ENCODE measurements around the gene PARVB.
"Not testable (repeated sequence)": the region's sequence is repeated elsewhere in the genome, so short reads cannot be mapped to it uniquely, and the experiment has no call there.

The PARVB gene

DNA sequence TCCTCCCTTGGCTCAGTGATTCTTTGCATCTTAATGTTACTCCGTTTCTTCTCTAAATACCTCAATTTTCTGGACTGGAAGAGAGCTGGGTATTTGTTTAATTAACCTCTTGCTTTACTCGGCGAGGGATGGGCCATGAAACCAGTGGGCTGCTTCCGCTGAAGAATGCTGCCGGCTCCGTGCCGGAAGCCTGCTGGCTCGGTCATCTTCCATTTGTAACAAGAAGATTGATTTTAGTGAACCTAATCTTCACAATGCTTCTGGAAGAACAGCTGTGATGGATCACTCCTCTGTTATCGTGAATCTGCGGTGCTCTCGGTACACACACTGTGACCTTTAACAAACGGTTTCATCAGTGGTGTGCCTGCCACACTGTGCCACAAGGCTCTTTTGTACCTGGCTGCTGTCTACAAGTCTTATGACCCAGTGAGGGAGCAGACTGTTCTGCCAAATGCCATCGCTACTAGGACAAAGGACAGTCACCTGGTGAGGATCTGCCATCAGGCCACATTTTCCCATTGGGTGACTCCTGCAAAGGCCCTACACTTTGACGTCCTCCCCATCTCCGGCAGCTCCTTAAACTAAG lies 25.3 kb upstream of the PARVB start:
- DNase-seq (ENCODE audit: low spot score), result no peak

DNA sequence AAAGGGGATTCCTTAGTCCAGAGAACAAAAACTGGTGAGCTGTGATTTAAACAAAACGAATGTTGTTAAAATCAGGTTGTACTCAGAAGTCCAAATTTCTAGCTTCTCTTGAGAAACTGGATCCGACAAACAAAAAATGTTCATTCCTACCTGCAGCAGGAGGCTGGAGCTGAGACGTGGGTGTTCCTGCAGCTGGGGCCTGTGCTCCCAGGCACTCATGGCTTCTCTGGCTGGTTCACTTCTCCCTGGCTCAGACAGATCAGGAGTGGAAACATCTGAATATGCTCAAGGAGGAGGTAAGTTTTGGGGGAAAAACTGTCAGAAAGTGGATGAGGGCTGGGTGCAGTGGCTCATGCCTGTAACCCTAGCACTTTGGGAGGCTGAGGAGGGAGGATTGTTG lies 24.7 kb upstream of the PARVB start:
- DNase-seq (ENCODE audit: low spot score), result no peak

GRCh38 chr22:44000123-44000522 lies 24.0 kb upstream of the PARVB start:
- no peak for DNase-seq (ENCODE audit: low spot score)

GRCh38 chr22:44001521-44001920 lies 22.6 kb upstream of the PARVB start:
- DNase-seq (ENCODE audit: low spot score), result no peak

DNA sequence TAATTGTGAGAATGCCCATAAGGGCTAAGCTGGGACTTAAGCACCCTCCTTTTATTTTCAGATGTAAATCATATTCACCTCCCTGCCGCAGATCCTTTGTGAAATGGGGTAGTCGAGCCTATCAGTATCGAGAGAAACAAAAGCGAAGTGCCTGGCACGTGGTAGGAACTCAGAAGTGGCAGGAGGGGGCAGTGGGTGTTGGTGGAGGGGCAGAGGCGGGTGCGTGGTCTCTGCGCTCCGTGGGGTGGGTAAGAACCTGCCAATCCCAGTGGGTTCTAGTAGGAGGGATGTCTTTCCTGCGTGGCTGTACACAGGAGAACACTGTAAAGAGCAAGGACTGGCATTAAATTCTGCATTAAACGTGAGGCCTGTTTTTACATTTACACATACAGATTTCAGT lies 21.8 kb upstream of the PARVB start:
- no peak for DNase-seq (ENCODE audit: low spot score)

DNA sequence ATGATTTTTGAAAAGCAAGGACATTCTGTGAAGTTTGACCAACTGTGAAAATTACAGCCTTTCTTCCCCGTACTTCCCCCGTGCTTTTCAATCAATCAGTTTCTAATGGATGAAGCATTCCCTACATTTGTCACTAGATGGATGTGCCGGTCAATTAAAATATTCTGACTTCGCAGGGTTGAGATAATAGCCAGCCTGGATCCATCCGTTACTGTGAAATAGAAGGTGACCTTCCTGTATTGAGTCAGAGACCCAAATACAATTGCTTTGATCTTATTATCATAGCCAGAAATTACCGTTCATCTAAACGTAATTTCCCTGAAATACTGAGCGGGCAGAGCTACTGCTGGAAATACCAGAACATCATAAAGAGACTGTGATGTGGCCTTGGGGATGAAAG lies 21.1 kb upstream of the PARVB start:
- no peak for DNase-seq (ENCODE audit: low spot score)

DNA sequence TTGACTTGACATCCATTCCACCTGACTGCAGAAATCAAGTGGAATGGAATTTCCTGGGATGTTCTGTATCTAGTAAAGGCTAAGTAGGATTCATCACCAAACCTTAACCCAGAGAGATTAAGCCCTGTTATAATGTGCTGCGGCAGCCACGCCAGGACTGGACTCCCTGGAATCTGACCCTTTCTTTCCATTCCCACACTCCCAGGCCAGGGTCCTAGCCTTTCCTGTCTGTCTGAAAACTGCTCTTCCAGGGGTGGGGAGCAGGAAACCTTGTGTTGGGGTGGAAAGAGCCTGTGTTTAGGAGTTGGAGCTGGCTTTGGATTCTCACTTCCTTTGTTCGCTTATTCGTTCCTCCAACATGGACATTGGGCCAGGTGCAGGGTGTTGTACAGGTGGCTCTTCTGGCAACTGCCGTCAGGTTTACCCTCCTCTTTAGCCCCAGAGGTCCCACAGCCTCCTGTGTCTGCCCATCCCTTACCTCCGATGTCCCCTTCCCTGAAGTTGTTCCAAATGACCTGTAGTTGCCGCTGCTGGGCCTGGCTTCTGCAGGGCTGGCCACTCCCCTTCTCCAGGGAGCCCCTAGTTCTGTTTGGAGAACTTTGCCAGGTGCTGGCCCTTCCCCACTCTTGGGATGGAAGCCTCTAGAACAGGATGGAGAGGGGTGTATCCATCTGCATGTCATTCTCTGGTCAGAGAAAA lies 20.5 kb upstream of the PARVB start:
- DNase-seq (ENCODE audit: low spot score), result no peak

DNA sequence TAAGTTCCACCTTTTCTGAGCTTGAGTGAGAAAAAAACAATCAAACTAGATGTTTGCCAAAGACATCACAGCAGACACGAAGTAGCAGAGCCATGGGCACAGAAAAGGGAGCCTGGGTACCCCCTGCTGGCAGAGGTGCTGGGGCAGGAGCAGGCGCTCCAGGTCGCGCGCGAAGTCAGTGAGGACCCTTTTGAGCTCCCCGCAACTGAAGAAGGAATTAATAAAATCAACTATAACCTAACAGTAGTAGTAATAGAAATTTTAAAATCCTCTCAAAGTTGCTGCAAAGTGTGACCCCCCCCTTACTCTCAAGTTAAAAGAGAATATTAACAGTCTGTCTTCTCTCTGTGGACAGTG lies 20.0 kb upstream of the PARVB start:
- DNase-seq (ENCODE audit: low spot score), result no peak

- no peak for DNase-seq (ENCODE audit: low spot score)
Observed at GRCh38 chr22:44005524-44005923, 18.6 kb upstream of the PARVB start.

DNA sequence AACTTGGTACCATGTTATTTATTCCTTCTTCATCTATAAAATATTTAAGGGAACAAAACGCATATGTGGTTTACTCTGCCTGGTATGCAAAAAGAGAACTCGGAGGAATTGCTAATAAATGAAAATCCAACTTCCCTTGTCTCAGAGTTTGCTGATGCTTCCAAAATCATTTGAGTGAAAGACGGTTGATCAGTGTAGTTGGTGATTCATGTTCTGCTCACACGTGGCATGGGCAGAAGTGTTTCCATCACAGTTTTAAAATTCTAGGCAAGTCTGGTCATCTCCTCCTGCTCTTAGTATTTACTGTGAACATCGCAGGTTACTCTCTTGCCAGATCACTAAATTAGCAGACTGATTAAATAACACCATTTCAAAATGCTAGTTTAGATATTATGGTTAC lies 11.9 kb upstream of the PARVB start:
- no peak for DNase-seq (ENCODE audit: low spot score)

DNA sequence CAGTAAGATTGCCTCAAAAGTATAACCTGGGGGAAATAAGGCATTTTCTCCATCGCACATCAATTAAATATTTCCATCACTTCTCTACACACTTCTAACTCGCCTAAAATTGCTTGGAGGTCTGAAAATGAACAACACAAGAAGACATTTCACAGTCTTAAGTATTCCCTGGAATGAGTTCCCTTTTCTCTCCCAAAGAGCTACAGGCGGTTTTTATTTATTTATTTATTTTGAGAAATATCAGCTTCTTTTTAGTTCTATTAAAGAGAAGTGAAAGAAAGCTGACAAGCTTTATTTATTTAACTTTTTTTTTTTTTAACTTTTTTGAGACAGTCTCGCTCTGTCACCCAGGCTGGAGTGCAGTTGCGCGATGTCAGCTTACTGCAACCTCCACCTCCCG lies 11.5 kb upstream of the PARVB start:
- no peak for DNase-seq (ENCODE audit: low spot score)

- DNase-seq (ENCODE audit: low spot score), result no peak
Observed at GRCh38 chr22:44014241-44014640, 9.9 kb upstream of the PARVB start.

GRCh38 chr22:44016586-44016985 lies 7.5 kb upstream of the PARVB start:
- not testable (repeated sequence) for DNase-seq (ENCODE audit: low spot score)

DNA sequence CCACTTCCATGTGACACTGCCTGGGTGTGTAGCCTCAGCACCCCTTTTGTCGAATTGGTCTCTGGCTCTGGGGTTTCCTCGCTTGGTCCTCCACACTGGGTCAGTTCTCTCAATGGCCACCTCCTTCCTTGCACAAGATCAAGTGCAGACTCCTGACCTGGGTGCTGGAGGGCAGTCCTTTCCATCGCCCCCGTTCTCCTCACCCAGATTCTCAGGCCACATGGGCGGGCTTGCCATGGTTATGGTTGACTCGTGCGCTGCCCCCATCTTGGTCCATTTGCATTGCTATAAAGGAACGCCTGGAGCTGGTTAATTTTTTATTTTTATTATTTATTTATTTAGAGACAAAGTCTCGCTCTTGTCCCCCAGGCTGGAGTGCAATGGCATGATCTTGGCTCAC lies 5.5 kb upstream of the PARVB start:
- no peak for DNase-seq (ENCODE audit: low spot score)

GRCh38 chr22:44019416-44019815 lies 4.7 kb upstream of the PARVB start:
- no peak for DNase-seq (ENCODE audit: low spot score)

- DNase-seq (ENCODE audit: low spot score), result no peak
Observed at GRCh38 chr22:44019846-44020245, 4.3 kb upstream of the PARVB start.

- DNase-seq (ENCODE audit: low spot score), result no peak
Observed at GRCh38 chr22:44020981-44021380, 3.1 kb upstream of the PARVB start.

DNA sequence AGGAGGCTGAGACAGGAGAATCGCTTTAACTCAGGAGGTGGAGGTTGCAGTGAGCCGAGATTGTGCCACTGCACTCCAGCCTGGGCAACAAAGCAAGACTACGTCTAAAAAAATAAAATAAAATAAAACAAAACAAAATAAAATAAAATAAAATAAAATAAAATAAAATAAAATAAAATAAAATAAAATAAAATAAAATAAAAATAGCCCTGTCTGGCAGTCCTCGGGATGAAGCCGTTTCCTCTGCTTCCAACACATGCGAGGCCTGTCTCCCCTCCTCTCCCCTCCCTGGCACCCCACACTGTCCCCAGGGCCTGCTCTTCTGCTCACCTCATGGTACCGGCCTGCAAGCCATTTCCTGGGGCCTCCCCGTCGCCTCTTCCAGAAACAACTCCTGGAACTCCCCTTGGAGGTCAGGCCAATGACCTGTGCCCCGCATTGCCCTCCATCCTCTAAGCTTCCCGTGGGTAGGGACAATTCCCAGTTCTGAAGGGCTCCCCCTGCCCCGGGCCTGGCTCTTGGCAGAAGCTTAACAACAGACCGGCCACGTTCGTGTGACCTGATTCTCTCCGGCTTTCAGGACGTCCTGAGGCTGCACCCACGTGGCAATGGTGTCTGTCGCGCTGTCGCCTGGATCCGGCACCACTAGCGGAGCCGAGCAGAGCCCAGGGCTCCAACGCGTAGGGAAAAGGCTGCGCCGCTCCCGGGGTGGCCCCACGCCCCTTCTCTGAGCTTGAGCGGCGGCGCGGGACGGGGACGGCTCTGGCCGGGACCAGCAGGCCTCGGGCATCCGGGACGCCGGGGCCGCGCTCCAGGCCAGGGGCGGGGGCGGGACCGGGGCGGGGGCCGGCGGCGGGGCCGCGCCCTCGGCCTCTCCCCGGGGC lies 456 bp upstream of the PARVB start:
- peak; percentile 80 for DNase-seq (ENCODE audit: low spot score)

GRCh38 chr22:44025171-44026065 lies 1.3 kb downstream of the PARVB start:
- no peak for DNase-seq (ENCODE audit: low spot score)

DNA sequence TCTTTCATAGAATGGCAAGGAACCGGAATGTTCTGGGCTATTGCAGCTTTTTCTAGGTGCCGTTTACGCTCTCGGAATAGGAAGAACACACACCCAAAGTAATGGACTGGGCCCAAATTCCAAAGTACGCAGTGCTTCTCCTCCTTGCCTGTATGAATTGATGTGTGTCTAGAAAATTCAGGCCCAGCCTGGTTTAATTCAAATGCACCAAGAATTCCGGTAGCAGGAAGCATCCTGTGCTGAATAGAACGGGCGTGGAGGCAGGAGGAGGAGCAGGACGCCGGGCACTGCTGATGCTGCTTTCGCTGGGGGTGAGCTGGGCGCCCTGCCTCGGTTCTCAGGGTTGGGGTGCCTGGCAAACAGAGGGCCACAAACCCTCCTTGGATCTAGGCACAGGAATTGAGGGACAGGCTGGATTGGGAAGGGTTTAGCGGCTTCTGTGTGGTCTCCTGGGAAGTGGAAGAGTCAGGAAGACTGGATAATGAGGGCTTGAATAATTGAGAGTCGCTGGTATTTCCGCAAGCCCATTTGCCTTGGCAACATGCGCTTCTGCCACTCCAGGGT lies 2.0 kb downstream of the PARVB start:
- DNase-seq (ENCODE audit: low spot score), result no peak

DNA sequence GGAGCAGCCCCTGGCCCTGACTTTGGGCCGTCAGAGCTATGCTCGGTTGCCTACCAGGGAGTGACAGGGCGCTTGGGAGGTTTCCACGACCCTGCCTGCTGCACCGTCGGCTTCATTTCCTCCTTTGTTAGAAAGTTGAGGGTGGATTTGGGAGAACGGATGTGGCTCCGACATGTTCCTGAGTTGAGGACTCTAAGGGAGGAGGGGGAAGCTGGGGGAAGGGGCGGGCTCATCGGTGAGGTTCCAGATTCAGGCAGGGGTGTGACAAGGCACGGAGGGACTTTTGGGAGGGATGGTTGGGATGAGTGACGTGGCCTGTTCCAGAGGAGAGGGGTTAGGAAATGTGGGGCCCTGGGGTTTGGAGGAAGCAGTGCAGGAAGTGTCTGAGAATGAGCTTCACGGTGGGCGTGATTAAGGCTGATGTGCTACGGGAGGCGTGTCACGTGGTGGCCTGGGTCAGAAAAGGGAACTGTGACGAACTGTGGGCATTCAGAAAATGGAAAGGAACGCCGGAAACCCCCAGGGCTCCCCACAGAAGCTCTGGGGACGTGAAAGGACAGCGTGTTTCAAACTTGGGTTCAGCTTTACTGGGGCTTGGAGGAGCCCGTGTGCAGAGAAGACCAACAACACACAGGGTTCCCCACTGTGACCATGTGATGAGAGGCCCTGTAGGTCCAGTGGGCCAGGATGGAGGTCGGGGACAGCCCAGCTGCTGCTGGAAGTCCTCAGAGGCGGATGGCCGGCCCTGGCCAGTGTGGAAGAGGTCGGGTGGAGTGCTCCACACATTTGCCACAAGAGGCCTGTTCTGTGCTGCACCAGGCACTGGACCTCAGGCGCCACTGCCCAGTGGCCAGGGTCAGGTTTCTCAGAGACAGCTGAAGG lies 2.8 kb downstream of the PARVB start:
- DNase-seq (ENCODE audit: low spot score), result no peak
